Neural cell (in vitro differentiated cells): Measurements from ENCODE around the gene ELMO1. TPM values are rescaled to one million over a fixed set of nuclear protein-coding genes. Genes with fewer than 3 reads are reported as not detected.

ENCODE experiments used
- H2AFZ ChIP-seq: fragments of 200-600, 300-800 bp; sonication (generic), shearing (Covaris generic); 2 replicates; pipeline ENCODE4 v1.6.0; 2014; ENCODE audit warnings: low read depth, mild to moderate bottlenecking, antibody characterized with exemption, low read length, moderate library complexity
- H3F3A ChIP-seq: fragments of 200-600 bp; shearing (Covaris generic); 2 replicates; pipeline ENCODE4 v1.6.1; 2016; ENCODE audit warnings: mild to moderate bottlenecking, moderate library complexity, mixed read lengths, antibody characterized with exemption, low read length; ENCODE audit not compliant: insufficient read depth, poor library complexity, severe bottlenecking
- H3K27ac ChIP-seq: fragments of 200-600, 300-800 bp; sonication (generic), shearing (Covaris generic); 2 replicates; pipeline ENCODE4 v1.5.1; 2014; ENCODE audit warnings: mild to moderate bottlenecking, low read length, moderate library complexity
- H3K27me3 ChIP-seq: fragments of 300-800, 200-600 bp; sonication (generic), shearing (Covaris generic); 2 replicates; pipeline ENCODE4 v1.6.0; 2014; ENCODE audit warnings: mild to moderate bottlenecking, low read depth, low read length, moderate library complexity; ENCODE audit not compliant: insufficient read depth
- H3K36me3 ChIP-seq: fragments of 300-800, 200-600 bp; sonication (generic), shearing (Covaris generic); 2 replicates; pipeline ENCODE4 v1.5.1; 2014; ENCODE audit warnings: mild to moderate bottlenecking, antibody characterized with exemption, low read length, moderate library complexity; ENCODE audit not compliant: insufficient read depth
- H3K4me2 ChIP-seq: fragments of 300-800, 200-600 bp; sonication (generic), shearing (Covaris generic); 2 replicates; pipeline ENCODE4 v1.6.0; 2014; ENCODE audit warnings: mild to moderate bottlenecking, low read length
- H3K4me3 ChIP-seq: fragments of 300-800, 200-600 bp; sonication (generic), shearing (Covaris generic); 2 replicates; pipeline ENCODE4 v1.5.1; 2014; ENCODE audit warnings: mild to moderate bottlenecking, low read length, moderate library complexity
- H3K79me2 ChIP-seq: fragments of 200-600 bp; shearing (Covaris generic); replicated peaks from 2 replicates; pipeline ENCODE4 v1.6.0; 2014; ENCODE audit warnings: mild to moderate bottlenecking, low read length, moderate library complexity; ENCODE audit not compliant: insufficient read depth
- H3K9ac ChIP-seq: fragments of 300-800, 200-600 bp; sonication (generic), shearing (Covaris generic); 2 replicates; pipeline ENCODE4 v1.6.1; 2016; ENCODE audit warnings: mild to moderate bottlenecking, low read length, mixed read lengths
- H3K9me2 ChIP-seq: fragments of 200-600 bp; shearing (Covaris generic); 2 replicates; pipeline ENCODE4 v1.6.1; 2016; ENCODE audit warnings: mild to moderate bottlenecking, low read length, mixed read lengths; ENCODE audit not compliant: insufficient read depth
- H3K9me3 ChIP-seq: fragments of 200-600, 300-800 bp; sonication (generic), shearing (Covaris generic); 2 replicates; pipeline ENCODE4 v1.6.1; 2016; ENCODE audit warnings: mild to moderate bottlenecking, mixed run types, low read length, moderate library complexity, mixed read lengths
- H4K20me1 ChIP-seq: fragments of 200-600 bp; shearing (Covaris generic); 2 replicates; pipeline ENCODE4 v1.6.1; 2016; ENCODE audit warnings: mild to moderate bottlenecking, mixed run types; ENCODE audit not compliant: insufficient read depth
- EP300 ChIP-seq: fragments of 450-650 bp; conservative IDR thresholded peaks from 2 replicates; pipeline ENCODE4 v1.6.1; 2014; ENCODE audit warnings: antibody characterized with exemption, mild to moderate bottlenecking, moderate library complexity; ENCODE audit not compliant: poor library complexity, severe bottlenecking
- EZH2 ChIP-seq: fragments of 200-600, 300-800 bp; shearing (Covaris generic), sonication (generic); IDR thresholded peaks from 2 replicates; pipeline ENCODE4 v1.6.1; 2014; ENCODE audit warnings: antibody characterized with exemption, low read length, borderline replicate concordance, mild to moderate bottlenecking; ENCODE audit not compliant: insufficient read depth, poor library complexity, severe bottlenecking
- MXI1 ChIP-seq: fragments of 450-650 bp; conservative IDR thresholded peaks from 2 replicates; pipeline ENCODE4 v1.6.1; 2014; ENCODE audit warnings: antibody characterized with exemption, mild to moderate bottlenecking; ENCODE audit not compliant: poor library complexity, severe bottlenecking
- POLR2AphosphoS5 ChIP-seq: IDR thresholded peaks from 2 replicates; pipeline ENCODE4 v1.6.1; 2012
- RAD21 ChIP-seq: fragments of 450-650 bp; conservative IDR thresholded peaks from 2 replicates; pipeline ENCODE4 v1.6.1; 2014; ENCODE audit warnings: antibody characterized with exemption, mild to moderate bottlenecking, moderate library complexity
- SMC3 ChIP-seq: fragments of 450-650 bp; conservative IDR thresholded peaks from 2 replicates; pipeline ENCODE4 v1.6.1; 2014; ENCODE audit warnings: antibody characterized with exemption, mild to moderate bottlenecking, moderate library complexity; ENCODE audit not compliant: poor library complexity
- TAF1 ChIP-seq: IDR thresholded peaks from 2 replicates; pipeline ENCODE4 v1.6.1; 2012; ENCODE audit warnings: low read depth
- polyA plus RNA-seq: library from polyadenylated mRNA; depleted of rRNA; stranded (reverse); fragments of >200 nt; gene quantifications from 2 replicates; pipeline ENCODE4 v1.2.3, GENCODE V29; 2014
- TF ChIP-seq, protein P1 (sequence below): fragments of 450-650 bp; IDR thresholded peaks from 2 replicates; pipeline ENCODE4 v1.5.1; 2014; ENCODE audit warnings: antibody characterized with exemption, mild to moderate bottlenecking, moderate library complexity; ENCODE audit not compliant: poor library complexity, severe bottlenecking
- TF ChIP-seq, protein P2 (sequence below): IDR thresholded peaks from 2 replicates; pipeline ENCODE4 v1.6.1; 2012; ENCODE audit warnings: borderline replicate concordance

ELMO1 gene
- polyA plus RNA-seq, 1 donor from 2014 or later: 12.2 TPM

DNA sequence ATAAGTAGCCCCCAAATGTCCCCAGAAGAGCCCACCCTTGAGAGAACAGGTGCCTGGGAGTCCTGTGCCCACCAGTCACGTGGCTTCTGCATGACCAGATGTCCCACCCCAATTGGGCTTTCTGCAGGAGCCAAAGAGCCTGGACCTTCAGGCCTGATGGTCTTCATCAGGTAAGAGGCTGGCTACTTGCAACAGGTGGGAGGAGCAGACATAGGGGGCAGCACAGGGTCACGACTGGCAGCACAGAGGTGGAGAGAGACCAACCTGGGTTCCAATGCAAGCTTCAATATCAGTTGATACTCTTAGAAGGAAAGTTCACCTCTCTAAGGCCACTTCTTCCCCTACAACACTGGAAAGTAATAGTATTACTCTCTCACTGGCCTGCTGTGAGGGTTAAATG is 288.0 kb downstream of the ELMO1 start:
- no peaks in the 10 kb centered on the region for H4K20me1 ChIP-seq
- H3K9ac ChIP-seq: no peak overlapping the region
- no peaks in the 10 kb centered on the region for H3K36me3 ChIP-seq
- H3K4me2 ChIP-seq: no peak overlapping the region
- no peaks in the 10 kb centered on the region for H3K79me2 ChIP-seq
- no peak overlapping the region for H3K4me3 ChIP-seq
- TF ChIP-seq EZH2 (no peak), POLR2AphosphoS5 (no peak), RAD21 (no peak), SMC3 (no peak), MXI1 (no peak), EP300 (no peak), TAF1 (no peak)
- TF ChIP-seq, protein P1, sequence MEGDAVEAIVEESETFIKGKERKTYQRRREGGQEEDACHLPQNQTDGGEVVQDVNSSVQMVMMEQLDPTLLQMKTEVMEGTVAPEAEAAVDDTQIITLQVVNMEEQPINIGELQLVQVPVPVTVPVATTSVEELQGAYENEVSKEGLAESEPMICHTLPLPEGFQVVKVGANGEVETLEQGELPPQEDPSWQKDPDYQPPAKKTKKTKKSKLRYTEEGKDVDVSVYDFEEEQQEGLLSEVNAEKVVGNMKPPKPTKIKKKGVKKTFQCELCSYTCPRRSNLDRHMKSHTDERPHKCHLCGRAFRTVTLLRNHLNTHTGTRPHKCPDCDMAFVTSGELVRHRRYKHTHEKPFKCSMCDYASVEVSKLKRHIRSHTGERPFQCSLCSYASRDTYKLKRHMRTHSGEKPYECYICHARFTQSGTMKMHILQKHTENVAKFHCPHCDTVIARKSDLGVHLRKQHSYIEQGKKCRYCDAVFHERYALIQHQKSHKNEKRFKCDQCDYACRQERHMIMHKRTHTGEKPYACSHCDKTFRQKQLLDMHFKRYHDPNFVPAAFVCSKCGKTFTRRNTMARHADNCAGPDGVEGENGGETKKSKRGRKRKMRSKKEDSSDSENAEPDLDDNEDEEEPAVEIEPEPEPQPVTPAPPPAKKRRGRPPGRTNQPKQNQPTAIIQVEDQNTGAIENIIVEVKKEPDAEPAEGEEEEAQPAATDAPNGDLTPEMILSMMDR: no peak
- TF ChIP-seq, protein P2, sequence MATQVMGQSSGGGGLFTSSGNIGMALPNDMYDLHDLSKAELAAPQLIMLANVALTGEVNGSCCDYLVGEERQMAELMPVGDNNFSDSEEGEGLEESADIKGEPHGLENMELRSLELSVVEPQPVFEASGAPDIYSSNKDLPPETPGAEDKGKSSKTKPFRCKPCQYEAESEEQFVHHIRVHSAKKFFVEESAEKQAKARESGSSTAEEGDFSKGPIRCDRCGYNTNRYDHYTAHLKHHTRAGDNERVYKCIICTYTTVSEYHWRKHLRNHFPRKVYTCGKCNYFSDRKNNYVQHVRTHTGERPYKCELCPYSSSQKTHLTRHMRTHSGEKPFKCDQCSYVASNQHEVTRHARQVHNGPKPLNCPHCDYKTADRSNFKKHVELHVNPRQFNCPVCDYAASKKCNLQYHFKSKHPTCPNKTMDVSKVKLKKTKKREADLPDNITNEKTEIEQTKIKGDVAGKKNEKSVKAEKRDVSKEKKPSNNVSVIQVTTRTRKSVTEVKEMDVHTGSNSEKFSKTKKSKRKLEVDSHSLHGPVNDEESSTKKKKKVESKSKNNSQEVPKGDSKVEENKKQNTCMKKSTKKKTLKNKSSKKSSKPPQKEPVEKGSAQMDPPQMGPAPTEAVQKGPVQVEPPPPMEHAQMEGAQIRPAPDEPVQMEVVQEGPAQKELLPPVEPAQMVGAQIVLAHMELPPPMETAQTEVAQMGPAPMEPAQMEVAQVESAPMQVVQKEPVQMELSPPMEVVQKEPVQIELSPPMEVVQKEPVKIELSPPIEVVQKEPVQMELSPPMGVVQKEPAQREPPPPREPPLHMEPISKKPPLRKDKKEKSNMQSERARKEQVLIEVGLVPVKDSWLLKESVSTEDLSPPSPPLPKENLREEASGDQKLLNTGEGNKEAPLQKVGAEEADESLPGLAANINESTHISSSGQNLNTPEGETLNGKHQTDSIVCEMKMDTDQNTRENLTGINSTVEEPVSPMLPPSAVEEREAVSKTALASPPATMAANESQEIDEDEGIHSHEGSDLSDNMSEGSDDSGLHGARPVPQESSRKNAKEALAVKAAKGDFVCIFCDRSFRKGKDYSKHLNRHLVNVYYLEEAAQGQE: no peak
- H2AFZ ChIP-seq: no peak overlapping the region
- H3K27ac ChIP-seq: peak overlapping the region; percentile 10
- H3K9me3 ChIP-seq: no peaks in the 10 kb centered on the region
- no peaks in the 10 kb centered on the region for H3F3A ChIP-seq
- H3K27me3 ChIP-seq: no peaks in the 10 kb centered on the region
- no peaks in the 10 kb centered on the region for H3K9me2 ChIP-seq

DNA sequence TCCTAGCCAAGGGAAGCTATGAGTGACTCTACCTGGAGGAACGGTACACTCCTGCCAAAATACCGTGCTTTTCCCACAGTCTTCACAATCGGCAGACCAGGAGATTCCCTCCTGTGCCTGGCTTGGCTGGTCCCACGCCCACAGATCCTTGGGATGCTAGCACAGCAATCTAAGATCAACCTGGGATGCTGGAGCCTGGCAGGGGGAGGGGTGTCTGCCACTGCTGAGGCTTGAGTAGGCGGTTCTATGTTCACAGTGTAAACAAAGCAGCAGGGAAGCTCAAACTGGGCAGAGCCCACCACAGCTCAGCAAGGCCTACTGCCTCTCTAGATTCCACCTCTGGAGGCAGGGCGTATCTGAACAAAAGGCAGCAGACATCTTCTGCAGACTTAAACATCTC is 295.3 kb downstream of the ELMO1 start:
- TF ChIP-seq MXI1: no peak
- TF ChIP-seq SMC3: no peak
- no peak for TF ChIP-seq EZH2
- no peak for TF ChIP-seq EP300
- TF ChIP-seq, protein P2: no peak
- no peak for TF ChIP-seq RAD21
- TF ChIP-seq, protein P1: no peak
- no peak for TF ChIP-seq TAF1
- no peak for TF ChIP-seq POLR2AphosphoS5
- Histone ChIP-seq H3K9me2 (no peaks in the 10 kb centered on the region), H3K27me3 (no peaks in the 10 kb centered on the region), H3K9me3 (no peaks in the 10 kb centered on the region), H3K79me2 (no peaks in the 10 kb centered on the region), H3F3A (no peaks in the 10 kb centered on the region), H3K4me3 (no peak overlapping the region), H3K9ac (no peak overlapping the region), H2AFZ (no peak overlapping the region), H4K20me1 (no peaks in the 10 kb centered on the region), H3K4me2 (no peak overlapping the region), H3K27ac (no peak overlapping the region), H3K36me3 (no peaks in the 10 kb centered on the region)
